HepG2 (cell line): ENCODE data around the gene ITGA7. TPM values are rescaled to one million over a fixed set of nuclear protein-coding genes. Genes with fewer than 3 reads are reported as not detected.

Experiments used
- ATAC-seq: fragments of 200-7000 bp; cut with Tn5 transposase; 3 replicates; pipeline ENCODE4 v1.9.1; 2020; ENCODE audit warnings: mild to moderate bottlenecking, moderate library complexity
- BruUV-seq: library from RNA; stranded (reverse); fragments of 400-500 nt; replicated peaks from 2 replicates; lab custom pipeline; 2021; lab: Mats Ljungman, UMichigan
- CTCF ChIA-PET: fragments of 300-600 bp; formaldehyde crosslinking; extraction: SDS; loops from one replicate; lab custom pipeline; 2021; ENCODE audit warnings: low total read pairs, inconsistent platforms, low intra/inter-chr PET ratio; lab: Yijun Ruan, JAX
- POLR2A ChIA-PET: fragments of 350-600 bp; sonication (Branson Sonifier 250); formaldehyde crosslinking; loops from one replicate; lab custom pipeline; 2020; ENCODE audit warnings: antibody characterized with exemption, inconsistent platforms; lab: Yijun Ruan, JAX
- DNase-seq: peaks from one replicate; pipeline ENCODE4 v3.0.0-alpha.2; 2015; ENCODE audit warnings: low spot score
- FAIRE-seq: peaks from 3 replicates; lab custom pipeline; 2011; peaks lifted over from hg19 to GRCh38; lab: Jason Lieb, UNC
- H2AFZ ChIP-seq: one replicate; pipeline ENCODE4 v1.6.1; 2011; ENCODE audit warnings: low read length, inconsistent platforms
- H3K27ac ChIP-seq: fragments of 300-600 bp; 3 replicates; pipeline ENCODE4 v1.8.0; 2011; ENCODE audit warnings: mixed run types, mild to moderate bottlenecking, mixed read lengths, low read length, inconsistent platforms; ENCODE audit not compliant: insufficient read depth; ENCODE audit errors: extremely low read length
- H3K27me3 ChIP-seq, 2 experiments: fragments of 200-600 bp in 1 of 2; 2 replicates in 1 of 2; 3 replicates in 1 of 2; pipeline versions ENCODE4 v1.6.0 to v1.8.0; 2011; ENCODE audit warnings: low read length in 2 of 2, mild to moderate bottlenecking in 2 of 2, moderate library complexity in 2 of 2, inconsistent platforms in 1 of 2; ENCODE audit not compliant: insufficient read depth in 2 of 2, control insufficient read depth in 1 of 2
- H3K36me3 ChIP-seq, 2 experiments: fragments of 200-600 bp in 1 of 2; replicated peaks in 1 of 2; 2 replicates in 1 of 2; 3 replicates in 1 of 2; pipeline versions ENCODE4 v1.5.1 to v1.8.0; 2011; ENCODE audit warnings: low read length in 2 of 2, inconsistent platforms in 1 of 2; ENCODE audit not compliant: insufficient read depth in 2 of 2, control insufficient read depth in 1 of 2
- H3K4me1 ChIP-seq: 2 replicates; pipeline ENCODE4 v1.5.1; 2012; ENCODE audit warnings: low read length, inconsistent platforms; ENCODE audit not compliant: insufficient read depth
- H3K4me2 ChIP-seq: 2 replicates; pipeline ENCODE4 v1.6.0; 2011; ENCODE audit warnings: low read depth, low read length, inconsistent platforms
- H3K4me3 ChIP-seq, 3 experiments: fragments of 200-600 bp in 1 of 3; sonication (generic), shearing (Covaris generic) in 1 of 3; replicated peaks in 1 of 3; 2 replicates each; pipeline ENCODE4 v1.5.1; 2011 to 2016; ENCODE audit warnings: low read length in 3 of 3, inconsistent platforms in 2 of 3, low read depth in 2 of 3, mild to moderate bottlenecking in 2 of 3, control low read depth in 1 of 3, mixed read lengths in 1 of 3; ENCODE audit not compliant: insufficient read depth in 1 of 3
- H3K79me2 ChIP-seq: one replicate; pipeline ENCODE4 v1.6.1; 2011; ENCODE audit warnings: low read length, inconsistent platforms; ENCODE audit not compliant: insufficient read depth
- H3K9ac ChIP-seq: 2 replicates; pipeline ENCODE4 v1.6.0; 2011; ENCODE audit warnings: mild to moderate bottlenecking, low read depth, low read length, inconsistent platforms; ENCODE audit not compliant: insufficient read depth
- H3K9me3 ChIP-seq: 2 replicates; pipeline ENCODE4 v1.5.1; 2012; ENCODE audit warnings: mild to moderate bottlenecking, low read length
- H4K20me1 ChIP-seq: 2 replicates; pipeline ENCODE4 v1.6.0; 2011; ENCODE audit warnings: inconsistent platforms, mild to moderate bottlenecking, low read length, moderate library complexity; ENCODE audit not compliant: insufficient read depth
- DNMT3B ChIP-seq: conservative IDR thresholded peaks from 2 replicates; pipeline ENCODE4 v1.6.1; 2016; ENCODE audit warnings: missing biosample characterization, control low read depth
- HDAC2 ChIP-seq: sonication (generic); formaldehyde crosslinking; IDR thresholded peaks from 2 replicates; pipeline ENCODE4 v1.4.0; 2020; ENCODE audit warnings: missing genetic modification reagents
- JUND ChIP-seq: sonication (generic); formaldehyde crosslinking; IDR thresholded peaks from 2 replicates; pipeline ENCODE4 v1.8.0; 2022; ENCODE audit warnings: mild to moderate bottlenecking, missing genetic modification reagents
- PITX1 ChIP-seq: sonication (generic); formaldehyde crosslinking; IDR thresholded peaks from 2 replicates; pipeline ENCODE4 v1.5.1; 2020; ENCODE audit warnings: mild to moderate bottlenecking, missing genetic modification reagents
- RARA ChIP-seq: IDR thresholded peaks from 2 replicates; pipeline ENCODE4 v1.6.1; 2016; ENCODE audit warnings: missing genetic modification reagents, missing compliant biosample characterization
- SIN3A ChIP-seq: IDR thresholded peaks from 2 replicates; pipeline ENCODE4 v1.6.1; 2011; ENCODE audit warnings: low read depth, mild to moderate bottlenecking, control low read depth, low read length, borderline replicate concordance
- TEAD3 ChIP-seq: optimal IDR thresholded peaks from 2 replicates; pipeline ENCODE3; 2016; ENCODE audit warnings: borderline replicate concordance
- TFDP1 ChIP-seq: IDR thresholded peaks from 2 replicates; pipeline ENCODE4 v1.6.1; 2016; ENCODE audit warnings: missing compliant biosample characterization, missing genetic modification reagents, borderline replicate concordance
- ZC3H13 ChIP-seq: sonication (generic); formaldehyde crosslinking; IDR thresholded peaks from 2 replicates; pipeline ENCODE4 v1.8.1; 2023; ENCODE audit warnings: mild to moderate bottlenecking, missing genetic modification reagents, moderate library complexity
- ZFP41 ChIP-seq: sonication (generic); formaldehyde crosslinking; IDR thresholded peaks from 2 replicates; pipeline ENCODE4 v1.4.0; 2020; ENCODE audit warnings: mild to moderate bottlenecking, missing genetic modification reagents, borderline replicate concordance
- ZMYM2 ChIP-seq: sonication (generic); formaldehyde crosslinking; IDR thresholded peaks from 2 replicates; pipeline ENCODE4 v1.8.0; 2022; ENCODE audit warnings: mild to moderate bottlenecking, missing genetic modification reagents
- ZNF549 ChIP-seq: sonication (generic); formaldehyde crosslinking; IDR thresholded peaks from 2 replicates; pipeline ENCODE4 v1.5.0; 2020; ENCODE audit warnings: missing genetic modification reagents
- ZNF761 ChIP-seq: sonication (generic); formaldehyde crosslinking; conservative IDR thresholded peaks from 2 replicates; pipeline ENCODE4 v1.4.0; 2020; ENCODE audit warnings: mild to moderate bottlenecking, missing genetic modification reagents
- ZNF775 ChIP-seq: sonication (generic); formaldehyde crosslinking; IDR thresholded peaks from 2 replicates; pipeline ENCODE4 v1.4.0; 2020; ENCODE audit warnings: missing genetic modification reagents, mild to moderate bottlenecking, moderate library complexity, borderline replicate concordance
- WGBS: methylation state at CpG from one replicate; pipeline ENCODE4 v1.1.6; 2017; ENCODE audit warnings: low lambda C conversion rate; 5-methylcytosine and 5-hydroxymethylcytosine counted together
- in situ Hi-C: cut with HindIII; loops from 2 replicates; pipeline ENCODE4 v1.10.0; 2017; ENCODE audit warnings: low pct_unique_long_range_greater_than_20kb; ENCODE audit not compliant: extremely low pct_ligation_motif_present
- intact Hi-C: fragments of 100-400 bp; cut with micrococcal nuclease; formaldehyde crosslinking; loops from one replicate; pipeline ENCODE4 v1.10.0; 2022; ENCODE audit not compliant: unreplicated experiment
- polyA plus RNA-seq, 8 experiments: library from polyadenylated mRNA; depleted of rRNA in 3 of 8; stranded (reverse) in 7 of 8; unstranded in 1 of 8; fragments of >200 nt; fragmentation: Illumina TruSeq in 4 of 8; extraction: Trizol in 4 of 8; gene quantifications; 2 replicates each; pipeline versions ENCODE4 v1.2.1 to v1.2.3, GENCODE V29; 2011 to 2016; ENCODE audit warnings: low read depth in 4 of 8, missing spikeins in 1 of 8, mixed read lengths in 1 of 8; ENCODE audit not compliant: insufficient read depth in 1 of 8
- total RNA-seq, 5 experiments: library from RNA; depleted of rRNA; stranded (reverse); fragments of >200 nt; fragmentation: Illumina TruSeq; extraction: Trizol; gene quantifications; 2 replicates each; pipeline ENCODE4 v1.2.3, GENCODE V29; 2016; ENCODE audit warnings: low read depth in 1 of 5

ITGA7 gene
- total and polyA plus RNA-seq, 2 of the 13 experiments (the other 11 are each of a cell fraction or from before 2014, with no cell fraction given): 0.65 to 0.75 TPM

DNA sequence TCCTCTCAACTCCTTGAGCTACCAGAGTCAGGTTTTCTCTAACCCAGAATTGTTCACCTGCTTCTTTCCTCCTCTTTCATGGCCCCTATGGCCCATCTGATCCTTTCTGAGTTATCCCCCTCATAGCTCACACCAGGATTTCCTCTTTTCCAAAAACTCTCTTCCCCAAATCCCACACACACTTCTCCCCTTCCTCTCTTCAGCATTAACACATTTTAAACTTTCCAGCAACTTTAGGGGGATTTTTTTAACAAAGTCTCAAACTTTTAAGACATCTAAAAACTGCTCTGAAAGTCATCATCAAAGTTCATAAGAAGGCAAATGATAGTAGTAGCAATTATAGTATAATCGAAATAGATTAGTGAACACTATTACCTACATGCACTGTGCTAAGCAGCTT, 63.1 kb downstream of the ITGA7 start:
- in situ Hi-C loops: no loop called here
- Histone ChIP-seq H3K4me1 (peaks cover under 1% of the 10 kb centered on the region; the same call in 1 of the 2 replicates), H4K20me1 (no peaks in the 10 kb centered on the region), H3K9ac (no peak overlapping the region), H3K36me3 (no peaks in the 10 kb centered on the region), H3K79me2 (no peaks in the 10 kb centered on the region), H2AFZ (no peak overlapping the region), H3K27me3 (peaks cover 0 to 4% of the 10 kb centered on the region in 2 experiments; a peak in 1 of 5 replicates), H3K4me2 (no peak overlapping the region), H3K9me3 (no peaks in the 10 kb centered on the region), H3K4me3 (no peak overlapping the region), H3K27ac (no peak overlapping the region)
- DNase-seq (no peak), ATAC-seq (no peak), FAIRE-seq (no peak)
- intact Hi-C loops: no loop called here
- ChIA-PET POLR2A (no interaction called here), CTCF (no interaction called here)
- no TSS peak for BruUV-seq
- 3% methylated on average over 1 of the region's 1 CpG for WGBS
- no peak for TF ChIP-seq HDAC2
- TF ChIP-seq ZNF761 (CRISPR knock-in tag): no peak
- no peak for TF ChIP-seq SIN3A
- TF ChIP-seq DNMT3B (CRISPR knock-in tag): no peak
- TF ChIP-seq PITX1 (CRISPR knock-in tag): no peak
- no peak for TF ChIP-seq ZFP41
- TF ChIP-seq TFDP1 (CRISPR knock-in tag): no peak
- TF ChIP-seq RARA (CRISPR knock-in tag): no peak
- TF ChIP-seq ZMYM2 (CRISPR knock-in tag): no peak
- no peak for TF ChIP-seq ZC3H13 (CRISPR knock-in tag)
- no peak for TF ChIP-seq JUND
- TF ChIP-seq ZNF549 (CRISPR knock-in tag): no peak
- no peak for TF ChIP-seq TEAD3 (CRISPR knock-in tag)
- TF ChIP-seq ZNF775: no peak
